Trophoblast cell (in vitro differentiated cells and primary cell): Measurements from ENCODE around the gene SEMA4G.

Experiments
- DNase-seq, 2 donors: peaks; one replicate each; pipeline ENCODE4 v3.0.0-alpha.2; 2016
- H2AFZ ChIP-seq: 2 replicates; pipeline ENCODE4 v1.6.1; 2013; ENCODE audit warnings: low read length, moderate library complexity, mild to moderate bottlenecking; ENCODE audit not compliant: insufficient read depth, poor library complexity
- H2AK5ac ChIP-seq: 2 replicates; pipeline ENCODE4 v1.6.1; 2013; ENCODE audit warnings: mild to moderate bottlenecking, low read length
- H2BK120ac ChIP-seq: 2 replicates; pipeline ENCODE4 v1.6.1; 2013; ENCODE audit warnings: low read length, mild to moderate bottlenecking, moderate library complexity; ENCODE audit not compliant: insufficient read depth, poor library complexity
- H2BK12ac ChIP-seq: 2 replicates; pipeline ENCODE4 v1.6.1; 2013; ENCODE audit warnings: mild to moderate bottlenecking, low read length, moderate library complexity
- H2BK5ac ChIP-seq: 2 replicates; pipeline ENCODE4 v1.6.1; 2013; ENCODE audit warnings: low read length, low read depth, moderate library complexity, mild to moderate bottlenecking; ENCODE audit not compliant: poor library complexity
- H3K14ac ChIP-seq: 2 replicates; pipeline ENCODE4 v1.6.1; 2013; ENCODE audit warnings: mild to moderate bottlenecking, low read length
- H3K18ac ChIP-seq: 2 replicates; pipeline ENCODE4 v1.6.1; 2013; ENCODE audit warnings: mild to moderate bottlenecking, low read length
- H3K23ac ChIP-seq: 2 replicates; pipeline ENCODE4 v1.6.1; 2013; ENCODE audit warnings: low read length
- H3K27ac ChIP-seq: 2 replicates; pipeline ENCODE4 v1.5.1; 2013; ENCODE audit warnings: low read depth, mild to moderate bottlenecking, inconsistent platforms, low read length, moderate library complexity
- H3K27me3 ChIP-seq: 2 replicates; pipeline ENCODE4 v1.6.1; 2013; ENCODE audit warnings: inconsistent platforms, mild to moderate bottlenecking, low read length, moderate library complexity; ENCODE audit not compliant: insufficient read depth
- H3K36me3 ChIP-seq, 2 experiments: 1 replicate in 1 of 2; 2 replicates in 1 of 2; pipeline ENCODE4 v1.6.1; 2013; ENCODE audit warnings: low read length in 2 of 2, mild to moderate bottlenecking in 2 of 2, moderate library complexity in 1 of 2; ENCODE audit not compliant: insufficient read depth in 2 of 2, control insufficient read depth in 1 of 2
- H3K4ac ChIP-seq: 2 replicates; pipeline ENCODE4 v1.6.1; 2013; ENCODE audit warnings: low read depth, mild to moderate bottlenecking, low read length, moderate library complexity
- H3K4me1 ChIP-seq, 2 experiments: 1 replicate in 1 of 2; 2 replicates in 1 of 2; pipeline ENCODE4 v1.6.1; 2013; ENCODE audit warnings: low read length in 2 of 2, mild to moderate bottlenecking in 2 of 2, moderate library complexity in 1 of 2; ENCODE audit not compliant: insufficient read depth in 2 of 2, control insufficient read depth in 1 of 2
- H3K4me2 ChIP-seq: 2 replicates; pipeline ENCODE4 v1.6.1; 2013; ENCODE audit warnings: inconsistent platforms, mild to moderate bottlenecking, low read length, moderate library complexity
- H3K4me3 ChIP-seq: 2 replicates; pipeline ENCODE4 v1.5.1; 2013; ENCODE audit warnings: mild to moderate bottlenecking, low read depth, low read length, inconsistent platforms
- H3K79me1 ChIP-seq: one replicate; pipeline ENCODE4 v1.6.1; 2013; ENCODE audit warnings: low read length
- H3K79me2 ChIP-seq: 2 replicates; pipeline ENCODE4 v1.6.1; 2013; ENCODE audit warnings: low read length, mild to moderate bottlenecking; ENCODE audit not compliant: control insufficient read depth, insufficient read depth, poor library complexity
- H3K9ac ChIP-seq: 2 replicates; pipeline ENCODE4 v1.6.1; 2013; ENCODE audit warnings: mild to moderate bottlenecking, low read length
- H3K9me3 ChIP-seq: 2 replicates; pipeline ENCODE4 v1.6.1; 2013; ENCODE audit warnings: low read depth, mild to moderate bottlenecking, control low read depth, inconsistent platforms, low read length; ENCODE audit not compliant: insufficient read depth
- H4K12ac ChIP-seq: 2 replicates; pipeline ENCODE4 v1.6.1; 2013; ENCODE audit warnings: low read depth, mild to moderate bottlenecking, low read length, moderate library complexity
- H4K8ac ChIP-seq: 2 replicates; pipeline ENCODE4 v1.6.1; 2013; ENCODE audit warnings: low read depth, mild to moderate bottlenecking, low read length, moderate library complexity
- H4K91ac ChIP-seq: one replicate; pipeline ENCODE4 v1.6.1; 2013; ENCODE audit warnings: low read depth, mild to moderate bottlenecking, low read length, moderate library complexity
- WGBS: extraction: QIAGEN DNeasy Blood & Tissue Kit; methylation state at CpG from one replicate; pipeline ENCODE4 v1.1.7; 2013; ENCODE audit warnings: missing lambda C conversion rate; ENCODE audit not compliant: insufficient read length, insufficient coverage; ENCODE audit errors: extremely low coverage; 5-methylcytosine and 5-hydroxymethylcytosine counted together

The SEMA4G gene

DNA sequence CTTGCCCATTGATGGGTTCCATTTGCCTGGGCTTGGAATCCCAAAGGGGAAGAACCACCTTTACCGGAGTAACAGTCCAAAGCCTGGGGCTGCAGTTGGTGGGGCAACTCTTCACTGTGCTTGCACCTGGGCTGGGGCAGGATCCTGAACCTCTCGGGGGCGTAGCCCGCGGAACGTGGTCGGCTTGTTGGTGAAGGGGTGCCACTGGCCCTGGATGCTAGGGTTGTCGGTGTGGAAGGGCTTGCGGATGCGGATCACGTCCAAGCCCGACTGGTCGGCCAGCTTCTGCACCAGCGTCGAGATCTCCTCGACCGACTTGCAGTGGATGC lies 17.3 kb downstream of the SEMA4G start:
- H3K4me1 ChIP-seq, result peaks cover 9 to 10% of the 10 kb centered on the region in 2 experiments
- peak overlapping the region; percentile 96 for H4K12ac ChIP-seq
- H3K27ac ChIP-seq, result no peak overlapping the region
- no peak overlapping the region for H2BK120ac ChIP-seq
- H4K8ac ChIP-seq, result peak overlapping the region; percentile 100
- H3K9me3 ChIP-seq, result no peaks in the 10 kb centered on the region
- H3K23ac ChIP-seq, result no peak overlapping the region
- H3K79me1 ChIP-seq, result peaks cover 5% of the 10 kb centered on the region
- no peaks in the 10 kb centered on the region for H3K27me3 ChIP-seq
- peak overlapping the region; percentile 96 for H2AFZ ChIP-seq
- H3K14ac ChIP-seq, result peak overlapping the region; percentile 95
- no peak overlapping the region for H2BK12ac ChIP-seq
- peak overlapping the region; percentile 84 for H3K4ac ChIP-seq
- H4K91ac ChIP-seq, result peak overlapping the region; percentile 96
- H3K4me3 ChIP-seq, result peak overlapping the region; percentile 99
- peak overlapping the region; percentile 82 for H3K4me2 ChIP-seq
- WGBS, result no CpG with 5 or more reads among the region's 17 CpGs
- peak overlapping the region; percentile 97 for H3K9ac ChIP-seq
- no peak for DNase-seq
- no peak overlapping the region for H2BK5ac ChIP-seq
- H3K36me3 ChIP-seq, result peaks cover 30 to 45% of the 10 kb centered on the region in 2 experiments
- H2AK5ac ChIP-seq, result peak overlapping the region; percentile 6
- H3K18ac ChIP-seq, result peak overlapping the region; percentile 96
- peaks cover 6% of the 10 kb centered on the region for H3K79me2 ChIP-seq

DNA sequence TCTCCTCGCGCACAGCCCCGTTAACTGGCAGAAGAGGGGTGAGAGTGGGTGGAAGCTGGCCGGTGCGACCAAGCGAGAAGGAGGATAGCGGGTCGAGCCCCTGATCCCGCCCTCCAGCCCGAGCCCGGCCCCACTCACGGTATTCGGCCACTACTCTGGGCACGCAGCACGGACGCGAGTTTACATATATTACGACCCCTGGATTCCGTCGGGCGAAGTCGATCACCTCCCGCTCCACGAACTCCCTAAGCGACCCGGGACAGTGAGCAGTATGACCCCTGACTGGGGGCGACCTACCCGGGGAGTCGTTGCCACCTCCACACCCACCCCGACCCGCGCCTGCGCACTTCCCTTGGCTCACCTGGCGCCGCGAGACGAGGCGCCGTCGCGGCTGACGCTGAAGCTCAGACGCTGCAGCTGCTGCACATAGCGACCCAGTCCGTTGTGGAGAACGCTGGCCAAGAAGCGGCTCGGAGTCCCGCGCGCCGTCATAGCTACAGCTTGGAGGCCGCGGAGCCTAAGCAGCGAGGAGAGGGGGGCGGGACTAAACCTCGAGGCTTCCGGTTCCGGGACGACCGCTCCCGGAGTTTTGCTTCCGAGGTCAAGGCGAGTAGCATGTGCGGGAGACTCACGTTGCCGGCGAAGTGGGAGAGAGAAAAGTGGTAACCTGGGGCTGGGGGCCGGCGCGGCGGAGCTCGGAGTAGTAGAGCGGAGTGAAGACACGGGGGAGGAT lies 17.8 kb downstream of the SEMA4G start, which contains the start of the genes MRPL43 and TWNK:
TSS of gene MRPL43 (minus strand) at position 546 of the 733 bp plus-strand sequence. CDS start at position 492, 54 bp downstream.
TSS of gene TWNK (plus strand) at position 592 of the 733 bp plus-strand sequence. CDS start 668 bp downstream, outside the sequence.
- DNase-seq, result peak; percentile 80 to 85

DNA sequence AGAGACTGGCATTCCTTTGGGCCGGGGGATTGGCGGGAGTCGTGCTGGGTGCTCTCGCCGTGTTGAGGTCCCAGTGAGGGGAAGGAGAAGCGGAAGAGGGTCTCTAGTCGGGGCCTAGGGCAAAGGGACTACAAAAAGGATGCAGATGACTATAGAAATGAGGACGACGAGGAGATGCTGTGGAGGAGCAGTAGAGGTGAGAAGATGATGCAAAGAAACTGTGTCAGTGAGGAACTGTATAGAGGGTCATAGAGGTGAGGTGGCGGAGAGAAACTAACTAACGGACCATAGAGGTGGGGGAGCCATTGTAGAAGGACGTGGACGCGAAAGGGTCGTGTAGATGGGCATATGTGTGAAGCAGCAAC lies 18.4 kb downstream of the SEMA4G start:
- Histone ChIP-seq H2BK120ac (no peak overlapping the region), H3K79me2 (peaks cover 6% of the 10 kb centered on the region), H2BK5ac (no peak overlapping the region), H3K79me1 (peaks cover 5% of the 10 kb centered on the region), H2AFZ (peak overlapping the region; percentile 96), H3K9ac (peak overlapping the region; percentile 44), H4K91ac (peak overlapping the region; percentile 22), H3K4ac (peak overlapping the region; percentile 22), H3K27ac (no peak overlapping the region), H3K27me3 (no peaks in the 10 kb centered on the region), H4K12ac (no peak overlapping the region), H3K9me3 (no peaks in the 10 kb centered on the region), H2AK5ac (no peak overlapping the region), H3K4me2 (peak overlapping the region; percentile 82), H3K14ac (peak overlapping the region; percentile 21), H3K4me3 (peak overlapping the region; percentile 99), H3K23ac (no peak overlapping the region), H3K4me1 (peaks cover 9 to 10% of the 10 kb centered on the region in 2 experiments), H3K18ac (peak overlapping the region; percentile 15), H4K8ac (peak overlapping the region; percentile 100), H2BK12ac (no peak overlapping the region), H3K36me3 (peaks cover 31 to 43% of the 10 kb centered on the region in 2 experiments)
- no peak for DNase-seq
- no CpG with 5 or more reads among the region's 15 CpGs for WGBS

More for the DNA sequence above, 17.8 kb downstream of the SEMA4G start, which contains the start of the genes MRPL43 and TWNK:
- Histone ChIP-seq H3K4me1 (peaks cover 9 to 10% of the 10 kb centered on the region in 2 experiments), H3K14ac (peak within 1 kb of the TSS; percentile 95), H2BK5ac (peak within 1 kb of the TSS; percentile 85), H3K4me2 (peak within 1 kb of the TSS; percentile 82), H3K9ac (peak within 1 kb of the TSS; percentile 97), H2AFZ (peak within 1 kb of the TSS; percentile 96), H3K79me2 (peaks cover 6% of the 10 kb centered on the region), H3K36me3 (peaks cover 31 to 43% of the 10 kb centered on the region in 2 experiments), H3K9me3 (no peaks in the 10 kb centered on the region), H3K27me3 (no peaks in the 10 kb centered on the region), H4K12ac (peak within 1 kb of the TSS; percentile 96), H2BK12ac (no peak within 1 kb of the TSS), H3K18ac (peak within 1 kb of the TSS; percentile 96), H3K27ac (peak within 1 kb of the TSS; percentile 77), H2AK5ac (peak within 1 kb of the TSS; percentile 6), H3K4ac (peak within 1 kb of the TSS; percentile 92), H4K8ac (peak within 1 kb of the TSS; percentile 100), H2BK120ac (peak within 1 kb of the TSS; percentile 86), H4K91ac (peak within 1 kb of the TSS; percentile 96), H3K4me3 (peak within 1 kb of the TSS; percentile 99), H3K23ac (no peak within 1 kb of the TSS), H3K79me1 (peaks cover 5% of the 10 kb centered on the region)
- WGBS, result no CpG with 5 or more reads among the region's 75 CpGs

DNA sequence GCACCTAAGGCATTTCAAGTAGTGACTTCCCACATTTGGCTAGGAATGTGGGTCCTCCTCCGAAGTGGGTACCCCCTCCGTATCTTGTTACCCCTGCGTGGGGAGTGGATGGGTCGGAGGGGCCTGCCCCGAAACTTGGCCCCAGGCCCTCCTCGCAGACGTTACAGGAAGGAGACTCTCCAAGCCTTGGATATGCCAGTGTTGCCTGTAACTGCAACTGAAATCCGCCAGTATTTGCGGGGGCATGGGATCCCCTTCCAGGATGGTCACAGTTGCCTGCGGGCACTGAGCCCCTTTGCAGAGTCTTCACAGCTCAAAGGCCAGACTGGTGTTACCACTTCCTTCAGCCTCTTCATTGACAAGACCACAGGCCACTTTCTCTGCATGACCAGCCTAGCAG lies 18.9 kb downstream of the SEMA4G start:
- H3K14ac ChIP-seq, result no peak overlapping the region
- H3K4me1 ChIP-seq, result peaks cover 9 to 10% of the 10 kb centered on the region in 2 experiments
- WGBS, result no CpG with 5 or more reads among the region's 10 CpGs
- peak overlapping the region; percentile 44 for H3K9ac ChIP-seq
- no peak overlapping the region for H2BK120ac ChIP-seq
- H3K79me2 ChIP-seq, result peaks cover 6% of the 10 kb centered on the region
- no peak overlapping the region for H2AK5ac ChIP-seq
- DNase-seq, result no peak
- no peak overlapping the region for H2BK12ac ChIP-seq
- H4K91ac ChIP-seq, result no peak overlapping the region
- no peak overlapping the region for H3K23ac ChIP-seq
- peak overlapping the region; percentile 99 for H3K4me3 ChIP-seq
- peak overlapping the region; percentile 82 for H3K4me2 ChIP-seq
- peak overlapping the region; percentile 100 for H4K8ac ChIP-seq
- H3K79me1 ChIP-seq, result peaks cover 5% of the 10 kb centered on the region
- no peaks in the 10 kb centered on the region for H3K9me3 ChIP-seq
- no peak overlapping the region for H4K12ac ChIP-seq
- no peak overlapping the region for H2BK5ac ChIP-seq
- peaks cover 31 to 43% of the 10 kb centered on the region in 2 experiments for H3K36me3 ChIP-seq
- no peak overlapping the region for H2AFZ ChIP-seq
- peak overlapping the region; percentile 22 for H3K4ac ChIP-seq
- no peaks in the 10 kb centered on the region for H3K27me3 ChIP-seq
- no peak overlapping the region for H3K27ac ChIP-seq
- no peak overlapping the region for H3K18ac ChIP-seq
